Ramos (cell line): ENCODE measurements around the gene LRRC70.
"Not testable (repeated sequence)": the region's sequence is repeated elsewhere in the genome, so short reads cannot be mapped to it uniquely, and the experiment has no call there.

ENCODE experiments used
- in situ Hi-C: fragments of 300-500 bp; cut with MboI; formaldehyde crosslinking; loops from one replicate; pipeline ENCODE4 v1.14.3; 2022; ENCODE audit warnings: low sequenced_read_pairs; ENCODE audit not compliant: unreplicated experiment

The LRRC70 gene

DNA sequence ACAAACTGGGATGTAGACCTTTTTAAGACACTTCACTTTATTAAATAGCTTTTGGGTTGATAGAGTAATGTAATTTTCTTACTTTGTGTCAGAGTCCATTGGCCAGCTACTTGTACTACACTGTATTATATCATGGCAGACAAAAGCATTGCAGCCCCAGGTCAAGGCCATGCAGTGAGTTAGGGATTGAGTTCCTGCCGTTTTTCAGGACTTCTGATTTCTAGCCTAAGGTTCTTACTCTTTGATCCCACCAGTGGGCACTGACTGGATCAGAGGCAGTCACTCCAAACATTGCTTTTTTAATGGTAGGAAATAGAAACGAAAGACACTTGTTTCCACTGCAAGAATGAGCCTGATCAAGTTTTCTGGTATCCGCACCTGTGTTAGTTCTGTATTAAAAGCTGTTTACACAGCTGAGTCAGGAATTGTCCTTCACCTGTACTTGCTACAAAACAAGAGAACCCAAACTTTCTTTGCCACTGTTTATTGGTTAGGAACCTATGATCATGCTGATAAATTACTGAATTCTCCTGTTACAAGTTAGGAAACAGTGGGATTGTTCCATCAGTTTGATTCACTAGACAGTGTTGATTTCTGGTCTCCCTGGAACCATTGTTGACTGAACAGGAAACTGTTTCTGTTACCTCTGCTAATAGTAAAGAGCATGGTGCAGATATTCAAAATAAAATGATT is 22.1 kb downstream of the LRRC70 start:
- in situ Hi-C loops = no loop called here

DNA sequence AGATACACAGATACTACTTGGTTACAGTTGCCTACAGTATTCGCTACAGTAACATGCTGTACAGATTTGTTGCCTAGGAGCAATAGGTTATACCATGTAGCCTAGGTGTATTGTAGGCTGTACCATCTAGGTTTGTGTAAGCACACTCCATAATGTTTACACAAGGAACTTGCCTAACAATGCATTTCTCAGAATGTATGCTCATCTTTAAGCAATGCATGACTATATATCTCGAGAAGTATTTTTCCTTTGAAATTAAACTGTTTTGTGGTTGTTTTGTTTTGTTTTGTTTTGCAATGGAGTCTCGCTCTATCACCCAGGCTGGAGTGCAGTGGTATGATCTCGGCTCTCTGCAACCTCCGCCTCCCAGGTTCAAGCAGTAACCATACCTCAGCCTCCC is 25.3 kb downstream of the LRRC70 start:
- in situ Hi-C loops = no loop called here

DNA sequence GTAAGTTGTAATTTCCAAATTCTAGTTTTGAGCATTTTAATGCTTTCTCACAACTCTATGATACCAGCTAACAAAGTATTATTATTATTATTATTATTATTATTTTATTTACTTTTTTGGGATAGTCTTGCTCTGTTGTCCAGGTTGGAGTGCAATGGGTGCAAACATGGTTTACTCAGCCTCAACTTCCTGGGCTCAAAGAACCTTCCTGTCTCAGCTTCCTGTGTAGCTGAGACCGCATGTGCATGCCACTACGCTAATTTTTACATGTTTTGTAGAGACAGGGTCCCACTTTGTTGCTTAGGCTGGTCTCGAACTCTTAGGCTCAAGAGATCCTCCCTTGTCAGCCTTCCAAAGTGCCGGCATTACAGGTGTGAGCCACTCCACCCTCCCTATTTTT is 27.0 kb downstream of the LRRC70 start:
- in situ Hi-C loops = no loop called here

DNA sequence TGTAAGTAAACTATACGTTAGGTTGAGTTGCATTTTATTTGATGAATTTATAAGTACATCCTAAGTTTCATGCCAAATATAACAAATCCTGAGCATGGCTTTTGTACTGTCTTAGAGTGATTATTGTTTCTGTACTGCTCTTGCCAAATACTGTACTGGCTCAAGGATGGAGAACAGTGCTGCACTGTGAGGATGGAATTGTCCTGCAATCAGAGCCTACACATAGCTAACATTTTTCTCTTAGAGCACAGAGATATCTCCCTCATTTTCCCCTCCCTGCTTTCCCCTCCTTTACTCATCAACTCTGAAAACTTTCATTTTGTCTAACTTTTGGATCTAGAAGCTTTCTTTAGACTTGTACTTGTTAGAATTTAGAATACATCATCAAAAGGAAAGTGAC is 28.3 kb downstream of the LRRC70 start:
- in situ Hi-C loops = no loop called here

DNA sequence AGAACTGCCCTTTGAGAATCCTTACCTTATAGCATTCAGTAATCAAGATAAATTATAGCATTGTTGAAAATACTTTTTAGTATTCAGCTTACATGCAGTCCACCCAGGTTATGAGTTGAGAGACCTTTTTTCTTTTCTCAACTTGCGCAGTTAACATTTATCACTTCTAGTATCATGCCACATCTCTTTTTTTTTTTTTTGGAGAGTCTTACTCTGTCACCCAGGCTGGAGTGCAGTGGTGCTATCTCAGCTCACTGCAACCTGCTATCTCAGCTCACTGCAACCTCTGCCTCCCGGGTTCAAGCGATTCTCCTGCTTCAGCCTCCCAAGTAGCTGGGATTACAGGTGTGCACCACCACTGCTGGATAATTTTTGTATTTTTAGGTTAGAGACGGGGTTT is 29.0 kb downstream of the LRRC70 start:
- in situ Hi-C loops = no loop called here

DNA sequence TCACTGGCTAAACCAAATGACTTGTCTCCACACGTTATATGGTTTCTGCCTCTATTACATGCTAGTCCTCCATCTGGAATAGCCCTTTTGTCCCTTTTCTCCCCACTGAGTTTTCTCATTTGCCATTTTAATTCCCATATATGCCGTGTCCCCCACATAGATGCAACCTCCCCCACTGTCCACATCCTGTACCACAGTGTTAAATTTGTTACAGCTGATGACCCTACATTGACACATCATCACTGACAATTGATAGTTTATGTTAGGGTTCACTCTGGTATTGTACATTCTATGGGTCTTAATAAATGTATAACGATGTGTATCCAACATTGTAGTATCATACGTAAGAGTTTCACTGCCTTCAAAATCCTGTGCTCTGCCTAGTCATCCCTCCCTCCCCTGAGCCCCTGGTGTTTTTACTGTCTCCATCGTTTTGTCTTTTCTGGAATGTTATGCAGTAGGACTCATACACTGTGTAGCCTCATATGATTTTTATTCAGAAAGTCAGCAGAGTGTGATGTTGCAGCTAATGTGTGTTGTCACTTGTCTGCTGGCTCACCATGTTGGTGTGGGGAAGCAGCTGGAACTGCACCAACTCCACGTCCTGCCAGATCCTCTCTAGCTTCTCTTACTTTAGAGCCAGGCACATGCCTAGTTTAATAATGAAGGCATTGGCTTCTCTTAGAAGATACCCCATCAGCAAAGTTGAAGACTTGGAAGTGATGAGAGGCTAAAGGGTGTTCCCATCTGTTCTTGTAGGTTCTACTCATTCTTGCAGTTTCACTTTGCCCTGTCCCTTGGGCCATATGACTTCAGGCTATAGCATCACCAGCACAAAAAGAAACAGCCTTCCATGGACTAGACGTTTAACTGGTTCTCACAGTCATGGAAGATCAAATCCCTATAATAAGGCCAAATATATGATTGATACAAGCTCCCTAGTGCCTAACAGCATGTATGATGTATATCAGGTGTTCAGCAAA is 30.2 kb downstream of the LRRC70 start:
- in situ Hi-C loops = no loop called here

DNA sequence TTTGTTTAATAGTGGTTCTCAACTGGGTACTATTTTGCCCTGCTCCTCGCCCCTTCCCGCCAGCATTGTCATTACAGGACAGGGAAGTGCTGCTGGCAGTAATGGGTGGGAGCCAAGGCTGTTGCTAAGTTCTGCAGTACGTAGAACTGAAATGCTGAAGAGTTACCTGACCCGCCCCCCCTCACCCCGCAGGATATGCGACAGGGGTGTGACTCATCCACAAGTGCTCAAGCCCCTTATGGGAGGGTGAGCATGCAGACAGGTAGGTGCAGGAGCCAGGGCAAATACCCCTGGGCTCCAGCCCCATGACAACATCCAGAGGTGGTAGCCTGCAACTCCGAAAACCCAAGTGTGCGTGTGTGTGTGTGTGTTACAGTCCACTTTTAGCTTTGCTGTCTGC is 35.7 kb downstream of the LRRC70 start:
- in situ Hi-C loops = no loop called here

DNA sequence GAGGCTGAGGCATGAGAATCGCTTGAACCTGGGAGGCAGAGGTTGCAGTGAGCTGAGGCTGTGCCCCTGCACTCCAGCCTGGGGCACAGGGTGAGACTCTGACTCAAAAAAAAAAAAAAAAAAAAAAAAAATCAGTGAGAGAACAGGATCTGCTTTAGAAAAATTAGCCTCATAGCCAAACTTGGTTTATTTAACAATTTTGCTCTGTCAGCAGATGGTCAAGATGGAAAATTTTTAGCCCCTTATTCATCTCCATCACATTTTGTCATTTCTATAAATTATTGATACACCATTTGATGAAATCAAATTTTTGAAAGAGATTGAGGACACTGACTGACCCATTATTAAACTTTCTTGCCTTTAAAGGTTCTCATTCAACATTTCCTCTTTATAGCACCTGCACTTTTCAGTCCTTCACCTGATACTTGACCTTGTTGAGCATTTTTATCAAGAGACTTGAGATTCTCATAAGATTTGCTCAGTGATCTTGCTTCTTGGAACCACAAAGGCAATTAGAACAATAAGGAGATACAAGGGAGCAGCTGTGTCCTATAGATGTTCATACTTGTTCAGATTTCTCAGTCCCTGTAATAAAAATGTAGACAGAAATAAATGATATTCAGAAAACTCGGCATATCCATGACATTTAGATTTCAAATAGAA is 38.1 kb downstream of the LRRC70 start:
- in situ Hi-C loops = no loop called here

DNA sequence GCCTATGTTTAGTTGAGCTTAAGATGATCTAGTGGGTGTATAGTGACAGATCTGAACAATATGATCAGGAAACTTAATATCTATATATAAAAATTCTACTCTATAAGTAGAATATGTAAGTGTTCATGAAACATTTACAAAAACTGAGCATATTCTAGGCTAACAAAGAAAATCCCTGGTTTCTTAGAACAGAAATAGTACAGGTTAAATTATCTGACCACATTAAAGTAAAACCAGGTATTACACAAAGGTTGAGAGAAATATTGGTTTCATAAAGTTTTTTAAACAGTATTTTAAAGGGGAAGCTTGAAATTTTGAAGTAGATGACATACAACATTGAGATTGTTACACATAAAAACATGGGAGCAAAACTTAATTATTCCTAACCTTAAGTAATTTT is 39.3 kb downstream of the LRRC70 start:
- in situ Hi-C loops = no loop called here

DNA sequence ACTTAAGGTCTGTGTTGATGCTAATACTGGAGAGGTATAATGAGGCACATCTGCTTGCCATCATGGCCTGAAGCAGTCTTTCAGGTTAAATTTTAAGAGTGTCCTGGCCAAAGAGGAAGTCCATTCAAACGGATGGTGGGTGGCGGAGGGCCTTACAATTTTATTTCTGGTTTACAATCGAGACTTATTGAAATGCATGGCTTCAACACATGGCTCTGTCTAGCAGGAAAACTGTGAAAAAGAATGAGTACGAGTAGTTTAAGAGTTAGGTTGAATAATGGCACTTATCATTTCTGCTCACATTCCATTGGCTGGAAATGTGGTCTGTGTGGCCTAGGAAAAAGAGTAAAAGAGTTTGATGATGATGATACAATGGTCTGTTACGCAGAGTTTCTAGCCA is 42.1 kb downstream of the LRRC70 start:
- in situ Hi-C loops = no loop called here

DNA sequence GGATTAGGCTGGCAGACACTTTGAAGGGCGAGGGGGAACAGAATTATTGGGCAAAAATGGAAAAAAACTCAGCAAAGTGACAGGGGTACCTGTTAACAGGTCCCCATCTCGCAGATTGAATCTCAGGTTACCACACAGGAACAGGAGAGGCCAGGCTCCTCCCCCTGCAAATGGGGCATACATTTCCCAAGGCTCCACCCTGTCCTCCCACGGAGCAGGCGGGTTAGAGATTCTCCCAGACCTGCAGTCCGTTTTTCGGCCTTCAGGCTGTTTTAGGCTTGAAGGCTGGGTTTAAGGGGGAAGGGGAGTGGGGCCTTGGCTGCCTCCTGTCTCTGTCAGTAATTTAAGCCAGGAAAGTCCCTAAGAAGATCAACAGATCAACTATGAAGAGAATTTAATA is 42.7 kb downstream of the LRRC70 start:
- in situ Hi-C loops = no loop called here

DNA sequence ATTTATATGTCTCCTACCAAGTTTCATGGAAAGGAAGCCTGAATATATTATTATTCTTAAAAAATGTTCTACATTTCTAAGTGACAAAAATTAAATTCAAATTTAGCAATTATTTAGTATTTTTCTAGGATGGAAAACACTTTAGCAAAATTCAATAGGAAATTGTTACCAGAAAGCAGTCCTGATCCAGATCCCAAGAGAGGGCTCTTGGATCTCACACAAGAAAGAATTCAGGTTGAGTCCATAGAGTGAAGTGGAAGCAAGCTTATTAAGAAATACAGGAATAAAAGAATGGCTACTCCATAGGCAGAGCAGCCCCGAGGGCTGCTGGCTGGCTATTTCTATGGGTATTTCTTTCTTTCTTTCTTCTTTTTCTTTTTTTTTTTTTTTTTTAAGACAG is 44.7 kb downstream of the LRRC70 start:
- in situ Hi-C loops = no loop called here

DNA sequence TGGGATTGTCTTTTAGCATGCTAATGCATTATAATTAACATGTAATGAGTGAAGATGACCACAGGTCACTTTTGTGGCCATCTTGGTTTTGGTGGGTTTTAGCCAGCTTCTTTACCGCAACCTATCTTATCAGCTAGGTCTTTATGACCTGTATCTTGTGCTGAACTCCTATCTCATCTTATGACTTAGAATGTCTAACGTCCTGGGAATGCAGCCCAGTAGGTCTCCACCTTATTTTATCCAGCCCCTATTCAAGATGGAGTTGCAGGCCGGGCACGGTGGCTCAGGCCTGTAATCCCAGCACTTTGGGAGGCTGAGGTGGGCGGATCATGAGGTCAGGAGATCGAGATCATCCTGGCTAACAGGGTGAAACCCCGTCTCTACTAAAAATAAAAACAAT is 45.8 kb downstream of the LRRC70 start:
- in situ Hi-C loops = not testable (repeated sequence)

DNA sequence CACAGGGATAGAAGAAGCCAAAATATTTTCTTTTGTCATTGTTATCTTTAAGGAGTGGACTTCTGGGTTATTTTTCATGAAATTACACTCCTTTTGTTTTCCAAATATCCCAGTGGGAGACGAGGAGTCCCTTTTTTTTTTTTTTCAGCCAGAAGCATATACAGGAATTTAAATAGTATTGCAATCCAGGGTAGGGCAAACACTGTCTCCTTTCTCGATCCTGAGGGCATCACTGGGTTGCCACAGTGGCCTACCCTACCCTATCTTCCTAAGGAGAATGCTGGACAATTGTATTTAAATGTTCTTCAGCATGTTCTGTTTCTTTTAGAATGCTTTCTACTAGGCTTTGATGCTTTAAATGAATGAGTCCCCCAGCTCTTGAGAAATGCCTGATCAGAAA is 47.9 kb downstream of the LRRC70 start:
- in situ Hi-C loops = no loop called here

DNA sequence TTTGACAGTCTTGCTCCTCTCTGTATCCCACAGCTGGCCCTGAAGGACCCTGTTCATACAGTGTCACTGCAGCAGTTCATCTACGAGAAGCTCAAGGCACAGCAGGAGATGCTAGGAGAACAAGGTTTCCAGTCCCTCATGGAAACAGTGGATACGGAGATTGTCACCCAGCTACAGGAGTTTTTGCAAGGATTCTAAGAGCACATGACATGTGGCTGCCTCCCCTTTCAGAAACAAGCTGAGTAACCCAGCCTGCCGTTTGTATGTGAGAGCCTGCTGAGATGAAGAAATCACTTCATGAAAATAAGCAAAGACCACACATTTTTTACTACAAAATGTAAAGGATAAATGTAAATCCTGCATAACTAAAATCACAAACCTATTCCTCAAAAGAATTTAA is 48.5 kb downstream of the LRRC70 start:
- in situ Hi-C loops = no loop called here

DNA sequence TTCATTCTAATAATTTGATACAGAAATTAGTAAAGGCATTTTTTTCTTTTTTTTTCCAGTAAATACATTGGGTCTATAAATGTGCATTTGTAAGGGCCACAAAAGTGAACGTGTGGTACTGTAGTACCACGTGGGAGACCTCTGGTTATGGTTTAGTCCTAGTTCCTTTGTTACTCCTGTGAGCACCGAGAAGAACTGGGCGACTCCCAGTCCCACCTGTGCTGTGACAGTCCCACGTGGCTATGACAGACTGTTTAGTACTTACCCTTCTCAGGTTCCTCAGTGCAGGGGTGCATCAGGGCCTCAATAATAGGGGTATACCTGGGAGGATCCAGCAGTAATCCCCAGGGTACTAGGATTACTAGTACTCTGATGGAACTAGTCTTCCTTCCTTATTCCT is 49.3 kb downstream of the LRRC70 start:
- in situ Hi-C loops = no loop called here
